Astrocyte (in vitro differentiated cells and primary cell): ENCODE data around the gene TRUB2.

Source experiments
- CTCF ChIP-seq: IDR thresholded peaks from 2 replicates; pipeline ENCODE4 v1.5.1; 2011; ENCODE audit warnings: low read depth, mild to moderate bottlenecking, inconsistent platforms, low read length, moderate library complexity; ENCODE audit not compliant: insufficient read depth
- EZH2 ChIP-seq: IDR thresholded peaks from 2 replicates; pipeline ENCODE4 v1.6.1; 2012; ENCODE audit warnings: mild to moderate bottlenecking, low read length, inconsistent platforms; ENCODE audit not compliant: insufficient read depth

- TF ChIP-seq CTCF (no peak), EZH2 (no peak)
Measured at GRCh38 chr9:128296340-128297220, 25.7 kb downstream of the TRUB2 start.
